PC-9 (cell line): ENCODE data around the gene CNTNAP2. TPM values are rescaled to one million over a fixed set of nuclear protein-coding genes. Genes with fewer than 3 reads are reported as not detected.

ENCODE experiments used
- BruUV-seq: library from RNA; stranded (reverse); fragments of 400-500 nt; replicated peaks from 2 replicates; lab custom pipeline; 2021; lab: Mats Ljungman, UMichigan
- CTCF ChIA-PET: fragments of 300-600 bp; sonication (Branson Sonifier 250); formaldehyde crosslinking; loops from one replicate; lab custom pipeline; 2022; ENCODE audit warnings: antibody characterized with exemption; lab: Charles Lee
- POLR2A ChIA-PET: fragments of 300-600 bp; sonication (Branson Sonifier 250); formaldehyde crosslinking; loops from one replicate; lab custom pipeline; 2022; ENCODE audit warnings: antibody characterized with exemption; ENCODE audit not compliant: unreplicated experiment; lab: Charles Lee
- DNase-seq, 2 experiments: peaks; one replicate each; pipeline versions ENCODE4 v3.0.0 to v3.0.0-alpha.2; 2015 to 2022; ENCODE audit warnings: mixed read lengths in 1 of 2
- H2AFZ ChIP-seq: fragments of 200-600 bp; sonication (generic); 2 replicates; pipeline ENCODE4 v1.8.1; 2017; ENCODE audit warnings: antibody characterized with exemption
- H3F3A ChIP-seq: fragments of 200-600 bp; sonication (generic); 2 replicates; pipeline ENCODE4 v1.8.1; 2017; ENCODE audit warnings: antibody characterized with exemption, mild to moderate bottlenecking, low read depth; ENCODE audit not compliant: insufficient read depth
- H3K27ac ChIP-seq: fragments of 200-600 bp; sonication (generic); 2 replicates; pipeline ENCODE4 v1.6.1; 2016; ENCODE audit warnings: mixed run types
- H3K27me3 ChIP-seq: fragments of 200-600 bp; sonication (generic); 2 replicates; pipeline ENCODE4 v1.6.1; 2016; ENCODE audit warnings: low read depth, mixed run types; ENCODE audit not compliant: insufficient read depth
- H3K36me3 ChIP-seq: fragments of 200-600 bp; sonication (generic); 2 replicates; pipeline ENCODE4 v1.6.1; 2016; ENCODE audit warnings: low read depth, mixed run types
- H3K4me1 ChIP-seq: fragments of 200-600 bp; sonication (generic); replicated peaks from 2 replicates; pipeline ENCODE4 v1.6.1; 2016; ENCODE audit warnings: mixed run types; ENCODE audit not compliant: insufficient read depth
- H3K4me2 ChIP-seq: fragments of 200-600 bp; sonication (generic); 2 replicates; pipeline ENCODE4 v1.6.1; 2017; ENCODE audit warnings: mixed run types
- H3K4me3 ChIP-seq: fragments of 200-600 bp; sonication (generic); 2 replicates; pipeline ENCODE4 v1.6.1; 2016; ENCODE audit warnings: mixed run types
- H3K79me2 ChIP-seq: fragments of 200-600 bp; sonication (generic); 2 replicates; pipeline ENCODE4 v1.6.1; 2017; ENCODE audit warnings: low read depth, mixed run types
- H3K9me2 ChIP-seq: fragments of 200-600 bp; sonication (generic); 2 replicates; pipeline ENCODE4 v1.8.1; 2017; ENCODE audit warnings: mild to moderate bottlenecking; ENCODE audit not compliant: insufficient read depth
- H3K9me3 ChIP-seq: fragments of 200-600 bp; sonication (generic); 2 replicates; pipeline ENCODE4 v1.8.1; 2016; ENCODE audit warnings: low read depth; ENCODE audit not compliant: insufficient read depth
- H4K20me1 ChIP-seq: fragments of 200-600 bp; sonication (generic); 2 replicates; pipeline ENCODE4 v1.8.1; 2017; ENCODE audit not compliant: insufficient read depth
- EZH2 ChIP-seq: fragments of 200-600 bp; sonication (generic); IDR thresholded peaks from 2 replicates; pipeline ENCODE4 v1.8.0; 2017; ENCODE audit warnings: antibody characterized with exemption, low read depth
- intact Hi-C: fragments of 100-400 bp; cut with micrococcal nuclease; formaldehyde crosslinking; loops from one replicate; pipeline ENCODE4 v1.10.0; 2022; ENCODE audit not compliant: unreplicated experiment
- total RNA-seq: library from RNA; stranded (reverse); gene quantifications from 2 replicates; pipeline ENCODE4 v1.2.3, GENCODE V29; 2021
- TF ChIP-seq, protein P1 (sequence below): fragments of 200-600 bp; sonication (generic); conservative IDR thresholded peaks from 2 replicates; pipeline ENCODE4 v1.6.1; 2017; ENCODE audit warnings: mixed run types, antibody characterized with exemption, mild to moderate bottlenecking, moderate library complexity

CNTNAP2 gene
- total RNA-seq, 1 experiment from 2014 or later, result not detected

- no peak overlapping the region for H2AFZ ChIP-seq
- H3K9me3 ChIP-seq, result no peaks in the 10 kb centered on the region
- TF ChIP-seq, protein P1, sequence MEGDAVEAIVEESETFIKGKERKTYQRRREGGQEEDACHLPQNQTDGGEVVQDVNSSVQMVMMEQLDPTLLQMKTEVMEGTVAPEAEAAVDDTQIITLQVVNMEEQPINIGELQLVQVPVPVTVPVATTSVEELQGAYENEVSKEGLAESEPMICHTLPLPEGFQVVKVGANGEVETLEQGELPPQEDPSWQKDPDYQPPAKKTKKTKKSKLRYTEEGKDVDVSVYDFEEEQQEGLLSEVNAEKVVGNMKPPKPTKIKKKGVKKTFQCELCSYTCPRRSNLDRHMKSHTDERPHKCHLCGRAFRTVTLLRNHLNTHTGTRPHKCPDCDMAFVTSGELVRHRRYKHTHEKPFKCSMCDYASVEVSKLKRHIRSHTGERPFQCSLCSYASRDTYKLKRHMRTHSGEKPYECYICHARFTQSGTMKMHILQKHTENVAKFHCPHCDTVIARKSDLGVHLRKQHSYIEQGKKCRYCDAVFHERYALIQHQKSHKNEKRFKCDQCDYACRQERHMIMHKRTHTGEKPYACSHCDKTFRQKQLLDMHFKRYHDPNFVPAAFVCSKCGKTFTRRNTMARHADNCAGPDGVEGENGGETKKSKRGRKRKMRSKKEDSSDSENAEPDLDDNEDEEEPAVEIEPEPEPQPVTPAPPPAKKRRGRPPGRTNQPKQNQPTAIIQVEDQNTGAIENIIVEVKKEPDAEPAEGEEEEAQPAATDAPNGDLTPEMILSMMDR, result no peak
- ChIA-PET POLR2A (no interaction called here), CTCF (no interaction called here)
- no peaks in the 10 kb centered on the region for H3K4me1 ChIP-seq
- no peak overlapping the region for H3K27ac ChIP-seq
- no peak for DNase-seq
- no peak overlapping the region for H3K4me2 ChIP-seq
- H3K79me2 ChIP-seq, result no peaks in the 10 kb centered on the region
- no peaks in the 10 kb centered on the region for H3K9me2 ChIP-seq
- no TSS peak for BruUV-seq
- intact Hi-C loops, result no loop called here
- H3K27me3 ChIP-seq, result peaks cover 73% of the 10 kb centered on the region
- no peaks in the 10 kb centered on the region for H3F3A ChIP-seq
- H4K20me1 ChIP-seq, result no peaks in the 10 kb centered on the region
- no peaks in the 10 kb centered on the region for H3K36me3 ChIP-seq
- no peak overlapping the region for H3K4me3 ChIP-seq
Measured at GRCh38 chr7:148335790-148336189, 2219.2 kb downstream of the CNTNAP2 start.

GRCh38 chr7:148336411-148336810, 2219.8 kb downstream of the CNTNAP2 start:
- no peak for DNase-seq
- Histone ChIP-seq H3K4me3 (no peak overlapping the region), H3K4me1 (no peaks in the 10 kb centered on the region), H2AFZ (no peak overlapping the region), H3K4me2 (no peak overlapping the region), H3K36me3 (no peaks in the 10 kb centered on the region), H3K27ac (no peak overlapping the region), H3K79me2 (no peaks in the 10 kb centered on the region), H3F3A (no peaks in the 10 kb centered on the region), H3K9me3 (no peaks in the 10 kb centered on the region), H4K20me1 (no peaks in the 10 kb centered on the region), H3K9me2 (no peaks in the 10 kb centered on the region), H3K27me3 (peaks cover 78% of the 10 kb centered on the region)
- TF ChIP-seq, protein P1, result no peak
- TF ChIP-seq EZH2, result no peak
- ChIA-PET POLR2A (no interaction called here), CTCF (no interaction called here)
- BruUV-seq, result no TSS peak
- intact Hi-C loops, result no loop called here

DNA sequence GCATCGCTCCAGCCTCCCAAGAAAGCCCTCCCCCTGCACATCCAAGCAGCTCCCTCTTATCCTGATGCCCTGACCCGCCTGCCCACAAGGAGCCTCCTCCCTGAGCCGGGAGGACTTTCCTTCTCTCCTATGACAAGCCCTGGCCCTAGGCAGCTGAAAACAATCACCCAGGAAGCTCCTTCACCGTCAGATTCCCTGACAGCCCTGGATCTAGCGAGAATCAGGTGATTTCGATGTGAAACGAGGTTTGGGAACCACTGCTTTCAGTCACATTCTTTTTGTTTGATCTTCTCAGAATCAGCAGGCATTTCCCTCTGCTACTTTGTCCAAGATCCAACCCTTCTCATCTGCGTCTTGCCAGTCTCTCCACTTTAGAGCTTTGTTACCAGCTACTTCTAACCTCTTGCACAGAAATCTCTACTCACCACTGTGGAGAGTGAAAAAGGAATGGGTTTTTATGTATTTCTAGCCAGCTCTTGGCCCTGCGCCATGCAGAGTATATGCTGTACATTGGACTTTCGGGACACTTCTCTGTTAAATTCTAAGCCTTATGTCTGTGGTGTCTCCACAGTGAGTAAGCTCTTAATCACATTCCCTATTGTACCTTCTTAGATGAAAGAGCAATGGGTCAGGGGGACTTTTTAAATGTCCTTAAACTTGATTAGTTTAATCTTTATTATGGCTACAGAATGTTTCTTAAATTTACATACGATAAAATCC, 2220.8 kb downstream of the CNTNAP2 start:
- no peak for TF ChIP-seq EZH2
- CTCF ChIA-PET, result no interaction called here

More for the DNA sequence above, 2220.8 kb downstream of the CNTNAP2 start:
- Histone ChIP-seq H3K4me3 (no peak overlapping the region), H3K36me3 (no peaks in the 10 kb centered on the region), H2AFZ (no peak overlapping the region), H4K20me1 (no peaks in the 10 kb centered on the region), H3K27me3 (peaks cover 88% of the 10 kb centered on the region), H3K79me2 (no peaks in the 10 kb centered on the region), H3F3A (no peaks in the 10 kb centered on the region), H3K9me2 (no peaks in the 10 kb centered on the region), H3K9me3 (no peaks in the 10 kb centered on the region), H3K4me1 (no peaks in the 10 kb centered on the region), H3K4me2 (no peak overlapping the region), H3K27ac (no peak overlapping the region)
- POLR2A ChIA-PET, result no interaction called here
- intact Hi-C loops, result no loop called here
- no TSS peak for BruUV-seq
- no peak for DNase-seq
